22Rv1 (cell line): ENCODE data around the gene MADCAM1.

Source experiments
- ZFX ChIP-seq: fragments of 450-650 bp; IDR thresholded peaks from 2 replicates; pipeline ENCODE4 v1.6.1; 2017; ENCODE audit warnings: antibody characterized with exemption, borderline replicate concordance
- TF ChIP-seq, protein P1 (sequence below): fragments of 450-650 bp; IDR thresholded peaks from 2 replicates; pipeline ENCODE4 v1.5.1; 2017; ENCODE audit warnings: mild to moderate bottlenecking

DNA sequence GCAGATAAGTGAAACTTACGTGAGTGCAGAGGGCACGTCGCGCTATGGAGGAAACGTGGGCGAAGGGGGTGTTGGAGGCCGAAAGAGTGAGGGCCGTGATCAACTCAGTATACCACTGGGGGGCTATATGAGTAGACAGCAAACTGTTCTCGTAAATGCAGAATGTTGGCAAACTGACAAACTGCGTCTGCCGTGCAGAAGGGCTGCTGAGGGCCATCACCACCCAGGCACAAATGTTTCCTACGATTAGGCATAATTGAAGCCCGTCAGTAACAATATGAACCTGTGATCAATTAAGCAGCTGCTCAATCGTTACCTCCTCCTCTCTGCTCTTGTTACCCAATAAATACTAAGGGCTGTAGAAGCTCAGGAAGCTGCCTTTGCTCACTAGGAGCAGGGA, 17.3 kb upstream of the MADCAM1 start:
- TF ChIP-seq ZFX: no peak
- TF ChIP-seq, protein P1, sequence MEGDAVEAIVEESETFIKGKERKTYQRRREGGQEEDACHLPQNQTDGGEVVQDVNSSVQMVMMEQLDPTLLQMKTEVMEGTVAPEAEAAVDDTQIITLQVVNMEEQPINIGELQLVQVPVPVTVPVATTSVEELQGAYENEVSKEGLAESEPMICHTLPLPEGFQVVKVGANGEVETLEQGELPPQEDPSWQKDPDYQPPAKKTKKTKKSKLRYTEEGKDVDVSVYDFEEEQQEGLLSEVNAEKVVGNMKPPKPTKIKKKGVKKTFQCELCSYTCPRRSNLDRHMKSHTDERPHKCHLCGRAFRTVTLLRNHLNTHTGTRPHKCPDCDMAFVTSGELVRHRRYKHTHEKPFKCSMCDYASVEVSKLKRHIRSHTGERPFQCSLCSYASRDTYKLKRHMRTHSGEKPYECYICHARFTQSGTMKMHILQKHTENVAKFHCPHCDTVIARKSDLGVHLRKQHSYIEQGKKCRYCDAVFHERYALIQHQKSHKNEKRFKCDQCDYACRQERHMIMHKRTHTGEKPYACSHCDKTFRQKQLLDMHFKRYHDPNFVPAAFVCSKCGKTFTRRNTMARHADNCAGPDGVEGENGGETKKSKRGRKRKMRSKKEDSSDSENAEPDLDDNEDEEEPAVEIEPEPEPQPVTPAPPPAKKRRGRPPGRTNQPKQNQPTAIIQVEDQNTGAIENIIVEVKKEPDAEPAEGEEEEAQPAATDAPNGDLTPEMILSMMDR: no peak
